ENCODE measurements around the gene TGFBR3.

Gene TGFBR3

DNA sequence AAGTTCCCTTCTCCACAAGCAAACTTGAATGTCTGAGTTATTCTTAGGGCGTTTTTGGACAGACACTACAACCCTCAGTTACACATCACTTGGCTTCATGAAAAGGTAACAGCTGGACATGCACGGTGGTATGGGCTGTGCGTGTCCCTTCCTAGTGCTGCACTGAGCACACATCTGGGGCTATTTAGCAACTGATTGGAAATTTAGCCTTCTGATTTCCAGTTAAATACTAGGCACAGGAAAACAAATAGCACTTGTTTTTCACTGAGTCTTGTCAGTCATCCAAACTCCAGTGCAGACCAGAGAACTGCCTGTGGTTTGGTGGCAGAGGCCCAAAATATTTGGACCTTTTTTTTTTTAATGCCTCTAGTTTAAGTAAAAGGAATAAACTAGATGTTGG is 134.7 kb downstream of the TGFBR3 start:
- no peak for DNase-seq

DNA sequence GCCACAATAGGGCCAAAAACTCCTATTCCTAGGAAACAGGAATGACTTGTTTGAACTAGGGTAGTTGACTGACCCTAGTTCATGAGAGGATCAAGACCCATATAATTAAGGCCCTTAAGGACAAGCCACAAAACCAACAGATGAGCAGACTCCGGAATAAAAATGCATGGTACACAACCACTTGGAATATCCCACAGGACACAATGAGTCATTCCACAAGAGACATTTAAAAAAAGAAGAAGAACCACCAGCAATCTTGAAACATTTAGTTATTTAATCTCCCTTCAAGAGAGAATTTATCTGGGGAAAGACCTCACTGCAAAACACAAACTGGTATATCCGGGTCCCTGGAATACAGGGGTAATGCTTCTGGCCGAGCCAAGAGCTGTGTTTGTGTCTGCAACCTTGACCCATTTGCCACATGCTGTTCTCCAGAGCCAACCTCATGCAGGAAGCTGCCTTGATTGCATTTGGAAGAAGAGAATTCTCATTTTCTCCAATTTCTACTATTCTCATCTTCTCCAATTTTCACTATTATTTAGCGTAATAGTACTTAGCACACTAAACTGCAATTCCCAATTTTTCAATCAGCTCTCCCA is 135.5 kb downstream of the TGFBR3 start:
- DNase-seq: no peak

DNA sequence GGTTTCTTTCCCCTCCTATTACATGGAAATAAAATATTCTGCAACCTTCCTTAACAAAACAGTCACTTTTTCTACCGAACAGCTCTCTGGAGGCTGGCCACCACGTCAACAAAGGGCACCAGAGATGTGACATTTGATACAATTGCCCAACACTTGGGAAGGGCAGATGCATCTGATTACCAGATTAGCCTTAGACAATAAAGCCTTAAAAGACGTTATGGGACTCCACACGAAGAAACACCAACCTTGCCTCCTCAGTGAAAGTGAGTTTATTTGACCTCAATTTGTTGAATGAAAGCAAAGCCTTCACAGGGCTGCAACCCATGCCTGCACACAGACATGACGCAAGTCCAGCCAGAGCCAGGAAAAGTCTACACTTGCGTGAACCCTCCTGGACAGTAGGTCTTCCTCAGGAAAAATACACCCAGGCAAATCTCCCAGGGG is 136.1 kb downstream of the TGFBR3 start:
- DNase-seq: no peak

DNA sequence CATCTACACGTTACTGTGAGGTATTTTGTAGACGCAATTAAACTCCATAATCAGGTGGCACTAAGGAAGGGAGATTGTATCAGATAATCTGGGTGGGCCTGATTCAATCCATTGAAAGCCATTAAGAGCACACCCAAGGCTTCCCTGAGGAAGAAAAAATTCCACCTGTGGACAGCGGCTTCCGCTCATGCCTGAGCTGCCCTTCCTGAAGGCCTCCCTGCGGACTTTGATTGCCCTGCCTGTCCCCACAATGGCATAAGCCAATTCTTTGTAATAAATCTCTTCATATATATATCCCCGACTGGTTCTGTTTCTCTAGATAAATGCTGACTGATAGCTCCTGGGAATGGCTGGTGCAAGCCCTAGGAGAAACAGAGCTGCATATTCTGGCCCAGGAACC is 138.3 kb downstream of the TGFBR3 start:
- no peak for DNase-seq

DNA sequence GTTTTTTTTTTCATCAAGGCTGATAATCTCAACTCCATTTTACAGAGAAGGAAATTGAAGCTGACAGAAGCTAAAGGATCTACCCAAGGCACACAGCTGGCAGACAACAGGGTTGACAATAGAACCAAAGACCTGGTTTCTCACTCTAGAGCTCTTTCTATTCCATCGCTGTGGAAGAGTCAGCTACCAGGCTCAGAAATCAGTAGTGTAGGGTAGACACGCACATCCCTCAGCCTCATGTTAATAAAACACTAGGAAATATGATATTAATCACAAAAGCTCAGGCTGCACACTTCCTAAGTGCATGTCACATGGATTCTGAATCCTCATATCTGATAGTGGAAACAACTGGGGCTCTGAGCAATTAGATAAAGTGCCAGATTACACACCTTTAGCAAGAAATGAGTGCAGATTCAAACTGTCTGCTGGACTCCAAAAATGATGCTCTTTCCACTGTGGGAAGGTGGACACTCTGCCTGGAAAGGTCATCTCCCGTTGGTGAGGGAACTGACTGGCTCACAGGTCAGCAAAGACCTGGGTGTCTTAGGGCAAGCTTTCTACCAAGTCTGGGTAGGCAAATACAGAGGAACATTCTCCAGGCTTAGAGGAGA is 139.1 kb downstream of the TGFBR3 start:
- no peak for DNase-seq

DNA sequence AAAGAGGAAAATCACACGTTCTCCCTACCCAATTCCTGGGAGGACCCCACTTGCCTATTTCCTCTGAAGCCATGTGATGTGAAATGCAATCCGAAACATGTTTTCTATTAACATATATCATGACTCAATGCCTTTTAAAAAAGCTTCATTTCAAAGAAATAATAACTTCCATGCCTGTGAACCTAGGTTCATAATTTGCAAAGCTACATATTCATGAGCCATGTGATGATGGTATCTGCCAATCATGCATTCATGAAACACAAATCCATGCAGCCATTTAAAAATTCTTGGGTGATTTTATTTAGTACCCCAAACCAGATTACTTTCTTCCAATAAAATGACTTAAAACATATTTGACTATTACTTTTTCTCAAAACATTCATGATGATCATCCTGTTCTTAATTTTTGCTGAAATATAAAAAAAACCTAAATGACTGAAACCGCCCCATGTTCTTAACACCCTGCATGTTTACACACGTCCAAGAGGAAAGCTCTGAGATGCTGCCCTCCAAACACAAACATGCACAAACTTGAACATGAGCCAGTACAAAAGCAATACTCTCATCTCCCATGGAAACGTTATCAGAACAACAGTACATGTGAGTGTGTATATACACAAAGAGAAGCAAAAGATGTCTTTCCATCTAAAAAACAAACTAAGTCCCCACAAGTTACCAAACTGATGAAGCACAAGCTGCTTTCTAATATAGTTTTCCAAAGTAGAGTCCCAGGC is 140.1 kb downstream of the TGFBR3 start:
- no peak for DNase-seq

DNA sequence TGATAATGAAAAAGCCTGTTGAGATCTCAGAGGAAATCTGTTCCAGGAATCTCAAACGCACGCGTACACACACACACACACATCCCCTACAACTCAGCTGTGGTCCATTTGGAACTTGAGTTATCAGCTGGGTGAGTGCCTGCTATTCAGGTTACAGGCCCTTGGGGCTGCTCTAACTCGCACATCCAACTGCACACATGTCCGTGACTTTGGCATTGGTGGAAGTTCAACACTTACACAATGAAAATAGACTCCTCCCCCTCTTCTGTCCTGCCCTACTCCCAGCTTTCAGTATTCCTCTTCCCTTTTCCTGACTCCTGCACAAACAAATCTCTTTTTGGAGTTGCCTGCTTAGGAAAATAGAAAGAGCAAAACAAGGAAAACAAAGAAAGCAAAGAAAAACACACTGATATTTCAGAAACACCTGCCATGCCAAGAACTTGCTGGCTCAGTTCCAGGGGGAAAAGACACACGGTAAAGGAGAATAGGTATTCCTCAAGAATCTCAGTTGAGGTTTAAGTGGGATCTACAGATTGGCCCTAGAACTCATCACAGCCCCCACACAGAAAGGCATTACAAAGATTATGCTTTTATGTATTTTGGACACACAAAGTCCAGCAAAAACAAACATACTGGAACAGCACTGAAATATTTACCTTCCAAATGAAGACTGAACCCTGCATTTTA is 140.9 kb downstream of the TGFBR3 start:
- DNase-seq: no peak

DNA sequence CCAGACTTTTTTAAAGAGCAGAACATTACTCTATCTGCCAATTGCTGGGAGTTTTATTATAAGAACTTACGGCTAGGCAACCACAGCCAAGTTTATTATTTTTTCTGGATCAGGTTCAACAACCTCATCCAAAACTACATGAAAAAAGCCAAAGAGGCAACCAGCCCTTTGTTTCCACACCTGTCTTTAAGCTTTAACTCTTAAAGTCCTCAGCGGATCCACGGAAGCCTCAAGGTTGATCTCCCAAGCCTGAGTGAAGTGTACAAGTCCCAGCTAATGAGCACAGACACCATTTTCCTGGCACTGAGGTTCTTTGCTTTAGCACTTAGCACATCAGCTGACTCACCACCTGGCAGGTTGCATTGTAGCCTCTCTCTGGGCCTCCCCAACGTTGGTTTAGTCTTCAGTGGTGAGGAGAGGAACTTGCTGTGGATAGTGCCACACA is 143.1 kb downstream of the TGFBR3 start:
- DNase-seq: no peak

DNA sequence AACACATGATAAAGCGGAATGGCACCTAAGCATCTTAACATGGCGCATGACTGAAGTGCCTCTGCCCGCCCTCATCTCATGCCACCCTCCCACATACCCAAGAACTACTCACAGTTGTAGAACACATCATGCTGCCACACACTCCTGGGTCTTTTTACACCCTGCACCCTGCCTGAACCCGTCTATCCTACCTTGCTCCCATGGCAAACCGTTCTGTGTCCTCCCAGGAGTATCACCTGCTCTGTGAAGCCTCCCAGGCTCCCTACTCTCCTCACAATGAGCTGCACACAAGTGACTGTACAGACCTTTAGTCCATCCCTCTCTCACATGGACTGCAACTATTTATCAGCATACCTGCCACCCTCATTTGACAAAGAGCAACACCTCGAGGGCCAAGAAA is 144.0 kb downstream of the TGFBR3 start:
- no peak for DNase-seq

DNA sequence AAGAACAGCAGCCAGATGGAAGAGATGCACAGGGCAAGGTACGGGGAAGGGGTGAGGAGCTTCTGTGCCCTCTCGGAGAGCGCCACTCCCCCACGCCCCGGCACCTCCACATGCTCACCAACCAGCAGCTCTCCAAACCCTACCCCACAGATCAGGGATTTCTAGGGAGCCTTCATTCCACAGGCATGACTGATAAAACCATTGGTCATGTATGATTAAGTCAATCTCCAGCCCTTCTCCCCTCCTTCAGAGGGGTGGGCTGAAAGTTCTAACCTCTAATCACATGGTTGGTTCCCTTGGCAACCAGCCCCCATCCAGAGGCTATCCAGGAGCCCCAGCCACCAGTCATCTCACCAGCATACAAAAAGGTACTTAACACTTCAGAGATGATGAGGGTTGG is 144.7 kb downstream of the TGFBR3 start:
- no peak for DNase-seq

DNA sequence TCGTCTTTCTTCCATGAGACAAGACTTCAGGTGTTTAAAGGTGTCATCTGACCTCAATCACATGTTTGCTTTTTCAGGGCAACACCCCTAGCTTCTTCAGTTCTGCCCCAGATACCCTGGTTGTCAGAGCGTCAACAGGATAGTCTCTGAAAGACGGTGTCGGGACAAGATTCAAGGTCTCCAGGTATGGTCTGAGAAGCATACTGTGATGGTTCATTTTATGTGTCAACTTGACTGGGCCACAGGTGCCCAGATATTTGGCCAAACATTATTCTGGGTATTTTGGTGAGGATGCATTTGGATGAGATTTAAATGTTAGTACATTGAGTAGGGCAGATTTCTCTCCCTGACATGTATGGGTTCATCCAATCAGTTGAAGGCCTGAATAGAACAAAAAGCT is 148.3 kb downstream of the TGFBR3 start:
- DNase-seq: no peak

DNA sequence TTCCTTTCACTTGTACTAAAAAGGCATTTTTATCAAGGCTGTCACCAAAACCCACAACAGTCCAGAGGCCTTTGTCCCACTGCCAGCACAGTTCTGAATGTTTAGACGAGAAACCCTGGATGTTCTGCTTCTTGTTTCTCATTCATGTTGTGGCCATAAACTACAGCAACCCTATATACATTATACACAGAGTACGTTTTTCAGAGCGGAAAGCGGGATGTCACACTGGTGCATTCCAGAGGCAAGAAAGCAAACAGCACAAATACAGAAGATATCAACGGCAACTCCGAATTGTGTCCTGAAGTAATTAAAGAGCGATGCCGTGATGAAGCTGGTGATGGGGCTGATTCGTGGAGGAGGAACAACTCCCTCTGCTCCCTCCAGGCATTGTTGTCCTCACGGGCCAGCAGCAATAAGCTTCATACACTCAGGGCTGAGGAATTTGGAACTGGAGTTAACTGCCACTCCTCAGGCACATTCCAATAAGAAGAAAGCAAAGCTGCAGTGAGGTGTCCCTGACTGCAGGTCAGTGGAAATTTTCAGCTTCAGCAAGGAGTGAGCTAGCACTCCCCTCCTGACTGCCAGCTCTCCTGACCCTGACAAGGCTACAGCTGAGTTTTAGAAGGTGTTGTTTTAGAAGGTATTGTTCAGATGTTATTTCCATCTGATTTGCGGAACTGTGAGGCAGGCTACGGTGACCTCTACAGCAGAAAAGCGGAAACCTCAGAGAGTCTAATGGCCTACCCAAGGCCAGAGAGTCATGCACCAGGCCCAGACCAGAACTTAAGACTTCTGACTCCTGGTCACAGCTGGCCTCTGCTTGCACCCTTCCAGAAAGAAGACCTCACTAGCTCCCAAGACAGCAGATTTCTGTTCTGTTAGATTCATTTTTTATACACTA is 149.0 kb downstream of the TGFBR3 start:
- DNase-seq: no peak

DNA sequence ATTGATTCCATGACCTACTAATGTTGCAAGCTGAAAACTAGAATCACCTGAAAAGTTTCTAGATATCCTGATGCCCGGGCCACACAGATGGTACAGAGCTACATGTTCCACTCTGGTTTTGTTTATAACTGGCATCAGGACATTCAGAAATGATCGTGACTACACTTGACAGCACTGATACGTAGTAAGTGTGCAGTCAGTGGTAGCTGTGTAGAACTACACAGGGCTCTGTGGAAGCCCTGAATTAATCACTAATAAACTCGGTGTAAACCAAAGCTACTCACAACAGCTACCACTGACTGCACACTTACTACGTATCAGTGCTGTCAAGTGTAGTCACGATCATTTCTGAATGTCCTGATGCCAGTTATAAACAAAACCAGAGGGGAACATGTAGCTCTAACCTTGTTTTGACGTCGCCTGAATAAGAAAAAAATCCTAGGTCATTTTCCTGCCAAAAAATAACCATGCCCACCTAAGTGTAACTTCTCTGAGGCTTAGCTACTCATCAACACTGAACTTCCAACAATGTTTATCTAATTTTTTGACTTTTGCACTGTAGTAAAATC is 149.7 kb downstream of the TGFBR3 start:
- DNase-seq: no peak

DNA sequence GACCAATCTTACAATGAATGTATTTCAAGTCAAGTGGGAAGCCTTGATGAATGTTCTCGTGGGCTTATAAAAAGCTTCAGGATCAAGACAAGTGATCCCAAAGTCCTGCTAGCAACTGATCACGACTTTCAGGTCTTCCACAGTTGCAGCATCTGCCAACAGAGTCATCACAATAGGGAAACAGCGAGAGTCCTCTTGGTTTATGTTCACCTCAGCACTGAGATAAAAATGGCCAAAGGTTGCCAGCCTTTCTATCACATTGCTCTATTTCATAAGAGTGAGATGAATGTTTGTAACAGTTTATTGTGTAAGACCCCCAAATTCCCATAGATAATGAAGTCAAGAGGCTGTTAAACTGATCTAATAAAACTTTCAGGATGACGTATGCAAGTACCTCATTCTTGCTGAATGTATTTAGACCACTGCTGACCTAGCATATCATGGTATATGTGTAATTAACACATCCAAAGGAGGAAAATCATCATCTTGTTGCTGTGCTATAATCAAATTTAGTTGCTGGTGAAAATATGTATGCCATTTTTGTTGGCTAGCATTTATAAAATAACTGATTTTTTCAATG is 150.6 kb downstream of the TGFBR3 start:
- no peak for DNase-seq

DNA sequence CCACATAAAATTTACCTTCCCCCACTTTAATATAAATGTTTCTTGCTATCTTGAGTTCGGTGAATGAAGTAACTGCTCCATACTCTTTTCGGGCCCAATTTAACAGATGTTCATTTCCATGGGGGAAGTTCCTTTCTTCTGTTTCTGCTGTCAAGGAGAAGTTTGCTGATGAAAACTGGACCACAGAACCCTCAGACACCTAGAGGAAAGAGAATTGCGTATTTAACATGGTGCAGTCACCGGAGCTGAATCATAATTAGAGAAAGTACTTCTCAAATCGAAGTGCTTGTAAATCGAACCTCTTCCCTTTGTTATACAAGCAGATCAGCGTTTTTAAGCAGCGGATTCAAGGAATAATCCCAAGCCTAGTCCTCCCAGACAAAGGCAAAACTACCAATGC is 151.2 kb downstream of the TGFBR3 start:
- DNase-seq: no peak

DNA sequence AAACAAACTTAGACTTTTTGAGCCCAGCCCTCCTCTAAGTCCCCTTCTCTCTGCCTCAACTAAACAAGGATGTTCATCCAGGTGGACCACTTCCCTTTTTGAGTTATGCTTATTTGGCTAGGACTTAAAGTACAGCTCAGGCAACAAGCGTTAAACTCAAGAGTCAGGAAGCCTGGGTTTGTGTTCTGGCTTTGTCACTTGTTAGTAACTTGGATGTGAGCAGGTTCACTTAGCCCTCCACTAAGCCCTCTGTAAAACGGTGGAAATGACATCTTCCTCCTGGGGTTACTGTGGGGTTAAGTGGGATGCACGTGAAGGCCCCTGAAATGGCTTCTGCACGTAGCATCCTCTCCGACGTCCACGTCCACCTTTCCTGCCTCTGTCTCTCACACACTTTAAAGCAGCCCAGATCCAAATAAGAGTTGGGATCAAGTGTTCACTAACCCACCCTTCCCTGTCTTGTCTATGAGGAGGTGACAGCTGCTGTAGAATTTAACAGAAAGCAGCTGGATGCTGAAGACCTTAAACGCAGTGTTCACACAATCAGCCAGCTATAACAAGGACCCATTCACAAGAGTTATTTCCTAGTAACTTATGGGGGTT is 152.7 kb downstream of the TGFBR3 start:
- no peak for DNase-seq

DNA sequence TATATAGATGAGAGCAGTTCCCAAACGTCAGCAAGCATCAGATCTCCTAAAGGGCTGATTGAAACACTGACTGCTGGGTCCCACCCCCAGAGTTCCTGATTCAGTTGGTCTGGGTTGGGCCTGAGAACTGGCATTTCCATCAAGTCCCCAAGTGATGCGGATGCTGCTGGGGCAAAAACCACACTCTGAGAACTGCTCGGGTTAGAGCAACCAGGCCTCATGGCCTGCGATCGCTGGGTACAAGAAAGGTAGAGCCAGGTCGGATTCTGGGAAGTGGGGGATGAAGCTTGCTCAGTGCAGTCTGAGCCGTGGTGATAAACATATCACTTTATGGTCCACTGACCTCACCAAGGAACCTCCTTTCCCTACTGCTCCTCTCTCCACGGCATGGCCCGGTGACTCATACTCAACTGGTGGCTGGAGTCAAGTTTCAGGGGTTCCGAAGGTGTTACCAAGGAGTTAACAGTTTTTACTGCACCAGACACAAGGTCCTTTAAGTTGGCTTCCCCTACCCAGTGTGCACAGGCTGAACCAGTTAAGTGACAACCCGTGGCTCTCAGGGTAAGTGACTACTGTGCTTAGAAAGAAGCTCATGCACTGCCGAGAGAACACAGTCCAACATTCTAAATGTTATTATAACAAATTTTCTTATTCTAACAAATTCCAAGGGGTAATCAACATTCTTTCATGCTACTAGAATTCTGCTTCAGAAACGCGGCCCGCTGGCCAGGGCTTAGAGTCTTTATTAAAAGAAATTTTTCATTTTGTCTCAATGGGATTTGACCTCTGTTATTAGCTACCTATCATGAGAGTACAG is 153.5 kb downstream of the TGFBR3 start:
- no peak for DNase-seq

DNA sequence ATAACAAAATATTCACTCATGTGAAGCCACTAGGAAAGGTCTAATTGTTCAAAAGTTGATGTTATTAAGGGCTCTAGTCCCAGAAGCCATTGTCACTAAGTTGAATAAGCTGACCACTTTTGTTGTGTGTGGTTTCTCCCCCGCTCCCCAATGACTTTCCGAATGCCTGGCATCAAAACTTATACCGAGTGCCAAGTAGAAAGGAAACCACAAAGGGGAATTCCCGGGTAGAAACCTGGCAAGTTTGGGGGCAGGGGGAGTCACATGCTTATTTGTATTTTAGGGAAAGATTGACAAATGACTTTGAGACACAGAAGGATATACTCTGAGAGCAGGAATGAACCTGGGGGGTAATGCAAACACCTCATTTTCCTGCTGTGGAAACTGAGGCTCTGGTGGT is 154.1 kb downstream of the TGFBR3 start:
- no peak for DNase-seq

DNA sequence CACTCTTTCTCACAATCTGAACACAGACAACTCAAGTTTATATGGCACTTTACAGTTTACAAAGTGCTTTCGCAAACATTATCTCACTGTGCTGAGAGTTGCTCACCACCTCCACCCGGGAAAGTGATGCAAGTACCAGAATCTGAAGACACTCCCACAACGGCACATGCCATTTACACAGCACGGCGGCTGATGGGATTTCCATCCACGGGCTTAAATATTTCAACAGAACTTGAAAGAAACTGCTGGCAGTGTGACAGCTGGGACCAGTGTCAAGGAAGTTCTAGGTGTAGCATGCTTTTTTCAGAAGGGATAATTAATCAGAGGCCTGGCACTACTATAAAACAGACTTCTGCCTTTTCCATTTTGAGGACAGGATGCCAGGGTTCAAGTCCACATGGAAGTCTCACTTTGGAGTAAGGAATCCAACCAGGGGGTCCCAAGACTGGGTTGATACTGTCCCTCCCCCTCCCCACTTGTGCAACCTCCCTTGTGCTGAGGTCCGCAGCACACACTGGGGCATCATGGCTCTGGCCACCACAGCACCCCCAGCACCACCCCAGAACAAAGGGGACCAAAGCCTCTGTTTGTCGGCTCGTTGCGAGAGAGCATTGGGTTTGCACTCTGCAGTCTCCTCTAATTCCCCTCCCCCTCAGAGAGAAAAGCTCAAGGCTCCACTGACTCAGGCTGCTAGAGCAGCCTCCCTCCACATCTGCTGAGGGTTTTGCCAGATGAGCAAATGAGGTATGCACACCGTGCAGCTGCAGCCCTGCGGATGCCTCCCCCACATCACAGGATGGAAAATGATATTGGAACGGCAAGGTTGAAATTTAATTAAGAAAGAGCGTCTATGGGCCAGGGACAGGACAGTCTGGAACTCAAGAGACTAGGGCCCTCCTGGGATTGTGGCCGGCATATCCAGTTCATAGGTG is 154.9 kb downstream of the TGFBR3 start:
- no peak for DNase-seq
